SK-N-SH treated with all-trans-retinoic acid at 6 μM for 48 hours (cell line): ENCODE measurements around the gene DTD1.

Source experiments
- ATAC-seq: fragments of 200-7000 bp; cut with Tn5 transposase; 3 replicates; pipeline ENCODE4 v1.9.1; 2020; ENCODE audit warnings: mild to moderate bottlenecking, moderate library complexity
- ARNTL ChIP-seq: fragments of 450-650 bp; formaldehyde crosslinking; IDR thresholded peaks from 2 replicates; pipeline ENCODE4 v1.5.0; 2020; ENCODE audit warnings: low read depth, mild to moderate bottlenecking, moderate library complexity, borderline replicate concordance
- BACH2 ChIP-seq: fragments of 250-450 bp; sonication (Bioruptor Pico); IDR thresholded peaks from 2 replicates; pipeline ENCODE4 v1.9.0; 2021; ENCODE audit warnings: mild to moderate bottlenecking, borderline replicate concordance
- CREB5 ChIP-seq: fragments of 250-450 bp; sonication (Bioruptor Pico); IDR thresholded peaks from 2 replicates; pipeline ENCODE4 v1.5.1; 2020; ENCODE audit warnings: low read depth, mild to moderate bottlenecking, moderate library complexity
- CSDC2 ChIP-seq: fragments of 250-450 bp; sonication (Bioruptor Pico); IDR thresholded peaks from 2 replicates; pipeline ENCODE4 v1.5.0; 2020; ENCODE audit warnings: mild to moderate bottlenecking, moderate library complexity
- ESRRG ChIP-seq: fragments of 250-450 bp; sonication (Bioruptor Pico); IDR thresholded peaks from 2 replicates; pipeline ENCODE4 v1.6.1; 2021; ENCODE audit warnings: mild to moderate bottlenecking
- GLIS3 ChIP-seq: fragments of 250-450 bp; sonication (Bioruptor Pico); IDR thresholded peaks from 2 replicates; pipeline ENCODE4 v1.5.0; 2020; ENCODE audit warnings: mild to moderate bottlenecking, moderate library complexity
- ISL1 ChIP-seq: fragments of 250-450 bp; sonication (Bioruptor Pico); IDR thresholded peaks from 2 replicates; pipeline ENCODE4 v2.1.2; 2022; ENCODE audit warnings: mild to moderate bottlenecking, moderate library complexity
- OSR1 ChIP-seq: fragments of 250-450 bp; sonication (Bioruptor Pico); IDR thresholded peaks from 2 replicates; pipeline ENCODE4 v1.8.0; 2022; ENCODE audit warnings: moderate library complexity, mild to moderate bottlenecking, inconsistent platforms
- PATZ1 ChIP-seq: fragments of 250-450 bp; sonication (Bioruptor Pico); IDR thresholded peaks from 2 replicates; pipeline ENCODE4 v1.8.0; 2020; ENCODE audit warnings: mild to moderate bottlenecking, moderate library complexity, borderline replicate concordance
- POU6F1 ChIP-seq: fragments of 250-450 bp; sonication (Bioruptor Pico); IDR thresholded peaks from 2 replicates; pipeline ENCODE4 v1.8.0; 2021; ENCODE audit warnings: low read depth, mild to moderate bottlenecking, moderate library complexity, borderline replicate concordance
- SNAI2 ChIP-seq: fragments of 250-450 bp; sonication (Bioruptor Pico); IDR thresholded peaks from 2 replicates; pipeline ENCODE4 v1.5.0; 2020; ENCODE audit warnings: mild to moderate bottlenecking, moderate library complexity
- TOX ChIP-seq: fragments of 250-450 bp; sonication (Bioruptor Pico); IDR thresholded peaks from 2 replicates; pipeline ENCODE4 v1.8.0; 2021; ENCODE audit warnings: mild to moderate bottlenecking, moderate library complexity, borderline replicate concordance
- TSHZ2 ChIP-seq: fragments of 250-450 bp; sonication (Bioruptor Pico); IDR thresholded peaks from 2 replicates; pipeline ENCODE4 v1.5.0; 2020; ENCODE audit warnings: mild to moderate bottlenecking, moderate library complexity
- ZC3H10 ChIP-seq: fragments of 250-450 bp; sonication (Bioruptor Pico); IDR thresholded peaks from 2 replicates; pipeline ENCODE4 v1.5.1; 2021; ENCODE audit warnings: mild to moderate bottlenecking, moderate library complexity
- ZFP3 ChIP-seq: fragments of 250-450 bp; sonication (Bioruptor Pico); IDR thresholded peaks from 2 replicates; pipeline ENCODE4 v1.5.0; 2020; ENCODE audit warnings: mild to moderate bottlenecking, moderate library complexity
- ZFP30 ChIP-seq: fragments of 450-650 bp; formaldehyde crosslinking; IDR thresholded peaks from 2 replicates; pipeline ENCODE4 v1.5.0; 2022; ENCODE audit warnings: mild to moderate bottlenecking, moderate library complexity
- ZNF565 ChIP-seq: fragments of 450-650 bp; formaldehyde crosslinking; conservative IDR thresholded peaks from 2 replicates; pipeline ENCODE4 v1.5.0; 2020; ENCODE audit warnings: low read depth, mild to moderate bottlenecking, moderate library complexity
- ZNF70 ChIP-seq: fragments of 450-650 bp; formaldehyde crosslinking; IDR thresholded peaks from 2 replicates; pipeline ENCODE4 v1.5.0; 2020; ENCODE audit warnings: mild to moderate bottlenecking, moderate library complexity
- ZNF8 ChIP-seq: fragments of 450-650 bp; formaldehyde crosslinking; IDR thresholded peaks from 2 replicates; pipeline ENCODE4 v1.5.0; 2020; ENCODE audit warnings: mild to moderate bottlenecking, moderate library complexity

Gene DTD1

GRCh38 chr20:18813483-18813882 lies 225.6 kb downstream of the DTD1 start, which contains the start of gene SCP2D1:
SCP2D1 (plus strand) TSS chr20:18813783; CDS start chr20:18813816, 33 bp downstream.
- TF ChIP-seq ZFP30 (CRISPR knock-in tag) (no peak), ESRRG (CRISPR knock-in tag) (no peak), TOX (CRISPR knock-in tag) (no peak), BACH2 (CRISPR knock-in tag) (no peak), ZNF565 (no peak), TSHZ2 (no peak), ZNF8 (CRISPR knock-in tag) (no peak), ZC3H10 (no peak), ISL1 (CRISPR knock-in tag) (no peak), PATZ1 (CRISPR knock-in tag) (no peak), ZFP3 (CRISPR knock-in tag) (no peak), ZNF70 (CRISPR knock-in tag) (no peak), SNAI2 (CRISPR knock-in tag) (no peak), POU6F1 (no peak), CSDC2 (no peak), ARNTL (CRISPR knock-in tag) (no peak), OSR1 (CRISPR knock-in tag) (no peak), GLIS3 (CRISPR knock-in tag) (no peak)
- TF ChIP-seq, all 23 proteins: peak for 0
- no peak for ATAC-seq

GRCh38 chr20:18815194-18815942 lies 227.5 kb downstream of the DTD1 start:
- no peak for TF ChIP-seq CREB5 (CRISPR knock-in tag)
- TF ChIP-seq SNAI2 (CRISPR knock-in tag), result no peak
- no peak for TF ChIP-seq ZC3H10
- no peak for ATAC-seq
